GM18907 (cell line): ENCODE results near the gene CHEK2.
"Not testable (repeated sequence)": the region's sequence is repeated elsewhere in the genome, so short reads cannot be mapped to it uniquely, and the experiment has no call there.

Experiments
- ATAC-seq: cut with Tn5 transposase; IDR thresholded peaks from one replicate; pipeline ENCODE4 v1.9.1; 2021; ENCODE audit warnings: mild to moderate bottlenecking, moderate library complexity; ENCODE audit not compliant: unreplicated experiment

Gene CHEK2

GRCh38 chr22:28693041-28693760 is 48.4 kb downstream of the CHEK2 start:
- ATAC-seq = not testable (repeated sequence)

DNA sequence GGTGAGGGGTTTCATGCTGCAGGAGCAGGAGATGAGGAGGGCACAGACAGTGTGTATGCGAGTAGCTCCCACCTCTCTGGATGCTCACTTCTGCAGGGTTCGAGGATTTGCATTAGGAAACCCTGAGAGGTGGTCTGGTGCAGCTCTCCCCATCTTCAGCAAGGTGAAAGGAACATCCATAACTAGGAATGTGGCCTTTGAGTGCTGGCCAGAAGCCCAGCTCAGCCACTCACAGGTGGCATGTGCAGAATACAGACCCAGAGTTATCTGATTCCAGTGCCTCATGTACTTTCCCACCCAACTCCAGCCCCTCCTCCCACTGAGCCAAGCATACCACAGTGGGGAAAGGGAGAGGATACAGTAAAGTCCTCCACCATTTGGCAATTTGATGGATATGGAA is 51.8 kb downstream of the CHEK2 start:
- not testable (repeated sequence) for ATAC-seq

DNA sequence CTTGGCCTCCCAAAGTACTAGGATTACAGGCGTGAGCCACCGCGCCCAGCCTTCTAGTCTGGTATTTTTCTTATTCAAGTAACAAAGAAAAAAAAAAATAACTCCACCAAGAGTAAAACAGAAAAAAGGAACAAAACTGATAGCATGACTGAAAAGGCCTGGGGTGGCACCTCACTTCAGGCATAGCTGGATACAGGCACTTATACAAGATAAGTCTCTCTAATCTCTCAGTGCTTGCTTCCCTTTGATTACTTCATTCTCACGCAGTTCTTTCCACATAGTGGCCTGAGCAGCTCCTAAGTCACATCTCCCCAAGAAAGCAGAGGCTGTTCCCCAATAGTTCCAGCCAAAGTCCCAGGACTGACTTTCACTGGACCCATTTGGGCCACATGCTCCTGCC is 58.7 kb downstream of the CHEK2 start:
- ATAC-seq = not testable (repeated sequence)

DNA sequence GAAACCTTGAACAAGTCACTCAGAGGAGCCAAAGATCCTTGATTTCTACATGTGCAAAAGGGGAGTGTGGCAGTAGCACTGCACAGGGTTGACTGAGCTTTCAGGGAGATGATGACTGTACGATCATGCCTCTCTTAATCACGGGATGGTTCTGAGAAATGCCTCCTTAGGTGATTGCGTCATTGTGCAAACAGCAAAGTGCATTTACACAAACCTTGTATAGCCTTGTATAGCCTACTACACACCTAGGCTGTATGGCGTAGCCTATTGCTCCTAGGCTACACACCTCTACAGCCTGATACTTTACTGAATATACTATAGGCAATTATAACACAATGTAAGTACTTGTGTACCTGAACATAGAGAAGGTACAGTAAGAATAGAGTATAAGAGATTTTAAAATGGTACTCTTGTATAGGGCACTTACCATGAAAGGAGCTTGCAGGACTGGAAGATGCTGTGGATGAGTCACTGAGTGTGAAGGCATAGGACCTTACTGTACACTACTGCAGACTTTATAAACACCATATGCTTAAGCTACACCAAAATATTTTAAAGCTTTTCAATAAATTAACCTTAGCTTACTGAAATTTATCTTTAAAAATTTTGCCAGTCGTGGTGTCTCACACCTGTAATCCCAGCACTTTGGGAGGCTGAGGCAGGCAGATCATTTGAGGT is 60.7 kb downstream of the CHEK2 start:
- ATAC-seq = not testable (repeated sequence)

GRCh38 chr22:28679611-28680287 is 61.9 kb downstream of the CHEK2 start, which contains the start of gene TTC28:
TSS of gene TTC28 (minus strand) at chr22:28679840. CDS start at chr22:28679723, 117 bp downstream.
- not testable (repeated sequence) for ATAC-seq

DNA sequence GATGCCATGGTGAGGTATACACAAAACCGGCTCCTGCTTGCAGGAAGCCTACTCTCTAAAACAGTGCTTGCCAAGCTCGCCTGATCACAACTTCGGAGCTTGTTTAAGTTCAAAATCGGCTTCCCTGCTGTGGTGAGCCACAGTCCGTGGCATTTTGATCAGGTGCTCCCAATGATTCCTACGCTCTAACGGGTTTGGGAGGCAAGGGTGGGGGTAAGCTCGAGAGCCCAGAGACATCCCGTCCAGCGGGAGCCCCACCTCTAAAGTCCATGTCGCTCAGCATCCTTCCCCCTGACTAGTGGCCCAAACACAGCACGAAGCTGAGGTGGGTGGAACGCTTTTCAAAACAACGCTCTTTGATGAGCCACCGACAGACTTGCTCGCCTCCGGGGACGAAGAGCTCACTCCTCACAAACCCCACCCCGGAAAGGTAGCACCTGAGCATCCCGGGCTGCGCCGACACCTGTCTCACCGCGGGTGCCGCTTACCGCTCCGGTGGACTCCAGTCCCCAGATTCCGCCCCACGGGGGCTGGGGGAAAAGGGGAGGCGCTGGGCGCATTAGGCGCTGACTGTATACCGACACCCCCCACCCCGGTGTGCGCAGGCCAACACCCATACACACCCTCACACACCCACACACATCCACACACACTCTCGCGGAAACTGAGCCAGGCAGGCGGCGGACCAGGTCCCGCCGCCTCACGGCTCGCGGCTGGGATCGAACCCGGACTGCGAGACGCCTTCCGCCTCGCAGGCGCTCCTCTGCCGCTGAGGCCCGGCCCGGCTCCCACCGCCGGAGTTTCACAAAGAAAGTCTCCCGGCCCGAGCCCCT is 62.6 kb downstream of the CHEK2 start:
- not testable (repeated sequence) for ATAC-seq

DNA sequence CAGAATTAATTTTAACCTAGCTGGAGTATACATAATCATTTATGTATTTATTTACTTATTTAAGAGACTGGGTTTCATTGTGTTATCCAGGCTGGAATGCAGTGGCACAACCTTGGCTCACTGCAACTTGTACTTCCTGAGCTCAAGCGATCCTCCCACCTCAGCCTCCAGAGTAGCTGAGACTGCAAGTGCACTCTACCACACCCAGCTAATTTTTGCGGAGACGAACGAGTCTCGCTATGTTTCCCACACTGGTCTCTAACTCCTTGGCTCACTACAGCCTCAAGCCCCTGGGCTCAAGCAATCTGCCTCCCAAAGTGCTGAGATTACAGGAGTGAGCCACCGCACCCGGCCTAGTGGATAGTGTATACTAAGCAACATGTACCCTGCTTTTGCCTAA is 63.5 kb downstream of the CHEK2 start:
- not testable (repeated sequence) for ATAC-seq

DNA sequence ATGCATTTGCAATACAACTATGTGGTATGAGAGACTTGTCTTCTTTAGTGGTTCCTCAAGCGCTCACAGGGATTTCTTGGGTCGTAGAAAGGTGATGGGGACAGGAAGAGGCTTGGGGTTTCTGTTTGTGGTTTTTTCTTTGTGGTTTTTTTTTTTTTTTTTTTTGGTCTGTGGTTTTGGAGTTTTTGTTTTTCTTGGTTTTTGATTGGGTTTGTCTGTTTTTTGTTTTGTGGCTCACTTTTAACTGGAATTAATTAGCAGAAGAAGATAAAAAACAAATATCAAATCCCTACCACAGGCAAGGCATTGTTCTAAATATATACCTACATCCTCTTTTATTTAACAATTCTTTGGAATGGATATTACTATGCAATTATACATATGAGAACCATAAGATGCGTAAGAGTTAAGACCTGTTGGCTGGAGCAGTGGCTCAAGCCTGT is 67.5 kb downstream of the CHEK2 start:
- ATAC-seq = no peak

GRCh38 chr22:28670756-28671155 is 70.9 kb downstream of the CHEK2 start:
- no peak for ATAC-seq

GRCh38 chr22:28670161-28670560 is 71.5 kb downstream of the CHEK2 start:
- no peak for ATAC-seq

DNA sequence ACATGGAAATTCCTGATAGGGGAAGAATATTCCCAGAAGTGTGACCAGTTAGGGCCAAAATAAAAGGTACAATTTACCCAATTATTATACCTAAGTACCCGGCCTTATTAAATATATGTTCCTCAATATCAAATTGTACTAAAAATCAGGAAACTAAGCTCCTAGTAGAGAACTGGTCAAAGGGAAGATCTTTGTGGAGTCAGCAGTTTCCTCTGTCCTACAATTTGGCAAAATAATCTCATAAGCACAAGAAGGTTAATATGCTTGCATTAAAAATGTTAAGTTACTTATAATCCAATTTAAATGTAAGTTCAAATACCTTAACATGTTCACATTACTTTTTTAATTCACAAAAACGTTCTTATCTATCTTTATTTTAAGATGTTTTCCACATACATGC is 72.2 kb downstream of the CHEK2 start:
- no peak for ATAC-seq

DNA sequence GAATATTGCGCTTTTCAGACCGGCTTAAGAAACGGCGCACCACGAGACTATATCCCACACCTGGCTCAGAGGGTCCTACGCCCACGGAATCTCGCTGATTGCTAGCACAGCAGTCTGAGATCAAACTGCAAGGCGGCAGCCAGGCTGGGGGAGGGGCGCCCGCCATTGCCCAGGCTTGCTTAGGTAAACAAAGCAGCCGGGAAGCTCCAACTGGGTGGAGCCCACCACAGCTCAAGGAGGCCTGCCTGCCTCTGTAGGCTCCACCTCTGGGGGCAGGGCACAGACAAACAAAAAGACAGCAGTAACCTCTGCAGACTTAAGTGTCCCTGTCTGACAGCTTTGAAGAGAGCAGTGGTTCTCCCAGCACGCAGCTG is 78.1 kb downstream of the CHEK2 start:
- not testable (repeated sequence) for ATAC-seq

DNA sequence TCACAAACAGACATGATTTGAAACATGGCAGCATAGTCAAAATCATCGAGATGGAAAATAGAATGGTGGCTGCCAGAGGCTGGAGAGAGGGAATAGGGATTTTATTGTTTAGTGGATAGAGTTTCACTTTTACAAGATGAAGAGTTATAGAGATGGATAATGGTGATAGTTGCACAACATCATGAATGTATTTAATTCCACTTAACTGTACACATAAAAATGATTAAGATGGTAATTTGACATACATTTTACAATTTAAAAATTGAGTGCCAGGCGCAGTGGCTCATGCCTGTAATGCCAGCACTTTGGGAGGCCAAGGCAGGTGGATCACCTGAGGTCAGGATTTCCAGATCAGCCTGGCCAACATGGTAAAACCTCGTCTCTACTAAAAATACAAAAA is 83.2 kb downstream of the CHEK2 start:
- ATAC-seq = no peak

- ATAC-seq = no peak
Measured at GRCh38 chr22:28656181-28656580, 85.4 kb downstream of the CHEK2 start.

- ATAC-seq = no peak
Measured at GRCh38 chr22:28650463-28650862, 91.2 kb downstream of the CHEK2 start.

- ATAC-seq = no peak
Measured at GRCh38 chr22:28648792-28649191, 92.8 kb downstream of the CHEK2 start.

GRCh38 chr22:28647216-28647615 is 94.4 kb downstream of the CHEK2 start:
- ATAC-seq = no peak

GRCh38 chr22:28639321-28639720 is 102.3 kb downstream of the CHEK2 start:
- no peak for ATAC-seq
